22Rv1 (cell line): ENCODE results near the gene AFDN.

Experiments
- CTCF ChIP-seq: fragments of 450-650 bp; IDR thresholded peaks from 2 replicates; pipeline ENCODE4 v1.5.1; 2017; ENCODE audit warnings: mild to moderate bottlenecking
- ZFX ChIP-seq: fragments of 450-650 bp; IDR thresholded peaks from 2 replicates; pipeline ENCODE4 v1.6.1; 2017; ENCODE audit warnings: antibody characterized with exemption, borderline replicate concordance

GRCh38 chr6:167921831-167922230, 95.1 kb downstream of the AFDN start:
- no peak for TF ChIP-seq CTCF
- TF ChIP-seq ZFX: no peak
